Tibial nerve (tissue), 3 donors: Measurements from ENCODE around the gene CLEC20A.

Experiments
- POLR2A ChIP-seq, 2 donors: fragments of 450-650 bp; IDR thresholded peaks; one replicate each; pipeline ENCODE4 v1.6.1; 2017; ENCODE audit warnings: antibody characterized with exemption in 2 of 2, mild to moderate bottlenecking in 2 of 2, moderate library complexity in 2 of 2
- TF ChIP-seq, protein P1 (sequence below), 5 experiments: fragments of 200-600 bp in 3 of 5; fragments of 450-650 bp in 2 of 5; sonication (generic) in 3 of 5; IDR thresholded peaks; one replicate each; pipeline ENCODE4 v1.5.1; 2016 to 2019; ENCODE audit warnings: antibody characterized with exemption in 5 of 5, mild to moderate bottlenecking in 3 of 5, moderate library complexity in 2 of 5

DNA sequence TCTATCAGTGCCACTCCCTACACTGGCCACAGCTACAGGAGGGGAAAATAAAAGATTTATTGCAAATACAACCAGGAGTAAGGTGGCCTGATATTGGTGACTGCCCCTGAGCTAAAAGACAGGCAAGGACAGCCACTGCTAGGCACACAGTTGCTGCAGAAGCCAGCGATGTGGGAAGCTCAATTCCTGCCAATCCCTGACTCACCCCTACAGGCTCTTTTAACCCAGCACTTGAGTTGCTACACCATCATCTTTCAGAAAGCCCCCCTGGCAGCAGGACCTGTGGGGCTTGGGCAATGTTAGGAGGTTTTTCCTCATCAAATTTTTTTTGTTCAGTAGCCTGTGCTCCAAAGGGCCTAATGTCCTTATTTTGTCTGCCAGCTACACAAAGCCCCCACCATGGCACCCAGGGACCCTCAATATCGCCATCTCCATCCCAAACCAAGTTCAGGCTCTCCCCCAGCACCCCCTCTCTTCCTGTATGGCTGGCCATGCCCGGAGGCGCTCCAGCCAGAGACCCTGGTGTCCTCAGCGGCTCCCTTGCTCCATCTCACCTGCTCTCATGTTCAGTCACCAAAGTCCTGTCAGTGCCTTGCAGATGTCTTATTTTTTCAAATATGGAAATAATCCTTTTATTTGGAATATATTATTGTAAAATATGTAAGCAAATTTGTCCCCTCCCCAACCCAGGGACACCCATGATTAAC, 13.4 kb downstream of the CLEC20A start:
- TF ChIP-seq, protein P1, sequence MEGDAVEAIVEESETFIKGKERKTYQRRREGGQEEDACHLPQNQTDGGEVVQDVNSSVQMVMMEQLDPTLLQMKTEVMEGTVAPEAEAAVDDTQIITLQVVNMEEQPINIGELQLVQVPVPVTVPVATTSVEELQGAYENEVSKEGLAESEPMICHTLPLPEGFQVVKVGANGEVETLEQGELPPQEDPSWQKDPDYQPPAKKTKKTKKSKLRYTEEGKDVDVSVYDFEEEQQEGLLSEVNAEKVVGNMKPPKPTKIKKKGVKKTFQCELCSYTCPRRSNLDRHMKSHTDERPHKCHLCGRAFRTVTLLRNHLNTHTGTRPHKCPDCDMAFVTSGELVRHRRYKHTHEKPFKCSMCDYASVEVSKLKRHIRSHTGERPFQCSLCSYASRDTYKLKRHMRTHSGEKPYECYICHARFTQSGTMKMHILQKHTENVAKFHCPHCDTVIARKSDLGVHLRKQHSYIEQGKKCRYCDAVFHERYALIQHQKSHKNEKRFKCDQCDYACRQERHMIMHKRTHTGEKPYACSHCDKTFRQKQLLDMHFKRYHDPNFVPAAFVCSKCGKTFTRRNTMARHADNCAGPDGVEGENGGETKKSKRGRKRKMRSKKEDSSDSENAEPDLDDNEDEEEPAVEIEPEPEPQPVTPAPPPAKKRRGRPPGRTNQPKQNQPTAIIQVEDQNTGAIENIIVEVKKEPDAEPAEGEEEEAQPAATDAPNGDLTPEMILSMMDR (IDR thresholded peaks at IDR 0.05): no peak
- no peak for TF ChIP-seq POLR2A (IDR thresholded peaks at IDR 0.05)
